H1 (cell line): ENCODE measurements around the gene GLG1. TPM values are rescaled to one million over a fixed set of nuclear protein-coding genes. Genes with fewer than 3 reads are reported as not detected.

Source experiments
- CTCF ChIA-PET: fragments of 300-600 bp; sonication (Branson Sonifier 250); formaldehyde crosslinking; loops from one replicate; lab custom pipeline; 2021; ENCODE audit not compliant: partially characterized antibody; lab: Charles Lee
- POLR2A ChIA-PET: fragments of 300-600 bp; sonication (Branson Sonifier 250); formaldehyde crosslinking; loops from one replicate; lab custom pipeline; 2021; ENCODE audit warnings: inconsistent platforms; ENCODE audit not compliant: partially characterized antibody; lab: Charles Lee
- DNase-seq, 2 experiments: peaks; one replicate each; pipeline versions ENCODE4 v3.0.0 to v3.0.0-alpha.2; 2010 to 2022; ENCODE audit warnings: low spot score in 2 of 2, low read depth in 1 of 2, mixed read lengths in 1 of 2
- FAIRE-seq: peaks from 2 replicates; lab custom pipeline; 2011; peaks lifted over from hg19 to GRCh38; lab: Jason Lieb, UNC
- H2AFZ ChIP-seq: 2 replicates; pipeline ENCODE4 v1.8.1; 2012; ENCODE audit warnings: low read length, inconsistent platforms
- H2AK5ac ChIP-seq: 2 replicates; pipeline ENCODE4 v1.6.1; 2013; ENCODE audit warnings: low read depth, low read length
- H2BK120ac ChIP-seq: replicated peaks from 2 replicates; pipeline ENCODE3; 2013; ENCODE audit warnings: low read depth, low read length, inconsistent platforms
- H2BK12ac ChIP-seq: 2 replicates; pipeline ENCODE4 v1.6.1; 2013; ENCODE audit warnings: low read depth, low read length
- H2BK15ac ChIP-seq: 2 replicates; pipeline ENCODE4 v1.6.1; 2013; ENCODE audit warnings: low read length
- H2BK20ac ChIP-seq: 2 replicates; pipeline ENCODE4 v1.6.1; 2013; ENCODE audit warnings: low read length
- H2BK5ac ChIP-seq: 2 replicates; pipeline ENCODE4 v1.6.1; 2013; ENCODE audit warnings: low read depth, low read length
- H3K14ac ChIP-seq: 2 replicates; pipeline ENCODE4 v1.6.1; 2013; ENCODE audit warnings: inconsistent platforms; ENCODE audit not compliant: insufficient read length
- H3K18ac ChIP-seq: 2 replicates; pipeline ENCODE4 v1.6.1; 2013; ENCODE audit warnings: low read length; ENCODE audit errors: extremely low read depth
- H3K23ac ChIP-seq: 2 replicates; pipeline ENCODE4 v1.6.1; 2013; ENCODE audit warnings: inconsistent platforms; ENCODE audit not compliant: insufficient read length
- H3K23me2 ChIP-seq: 2 replicates; pipeline ENCODE4 v1.6.1; 2013; ENCODE audit warnings: low read depth, low read length
- H3K27ac ChIP-seq: 2 replicates; pipeline ENCODE4 v1.6.1; 2011; ENCODE audit warnings: low read depth, low read length, inconsistent platforms
- H3K27me3 ChIP-seq, 4 experiments: replicated peaks in 1 of 4; 1 replicate in 1 of 4; 2 replicates in 3 of 4; pipeline versions ENCODE4 v1.6.1 to v1.8.1; 2011 to 2013; ENCODE audit warnings: low read length in 3 of 4, mild to moderate bottlenecking in 3 of 4, inconsistent platforms in 2 of 4, mixed read lengths in 2 of 4, moderate library complexity in 1 of 4; ENCODE audit not compliant: control insufficient read depth in 3 of 4, insufficient read depth in 3 of 4; ENCODE audit errors: extremely low read depth in 1 of 4
- H3K36me3 ChIP-seq, 4 experiments: 2 replicates each; pipeline versions ENCODE4 v1.6.1 to v1.8.1; 2011 to 2013; ENCODE audit warnings: mild to moderate bottlenecking in 4 of 4, low read length in 3 of 4, moderate library complexity in 2 of 4, control low read depth in 1 of 4, inconsistent platforms in 1 of 4; ENCODE audit not compliant: insufficient read depth in 4 of 4, control insufficient read depth in 2 of 4
- H3K4ac ChIP-seq: replicated peaks from 2 replicates; pipeline ENCODE3; 2013; ENCODE audit warnings: low read length, low read depth, mixed read lengths, inconsistent platforms; ENCODE audit not compliant: insufficient read length
- H3K4me1 ChIP-seq, 4 experiments: replicated peaks in 1 of 4; 1 replicate in 1 of 4; 2 replicates in 3 of 4; pipeline versions ENCODE4 v1.6.1 to v1.8.1; 2011 to 2013; ENCODE audit warnings: low read length in 3 of 4, inconsistent platforms in 2 of 4, mixed read lengths in 1 of 4; ENCODE audit not compliant: insufficient read depth in 4 of 4, control insufficient read depth in 3 of 4
- H3K4me2 ChIP-seq, 2 experiments: 2 replicates each; pipeline versions ENCODE4 v1.6.1 to v1.8.1; 2011 to 2013; ENCODE audit warnings: low read depth in 2 of 2, low read length in 2 of 2, control low read depth in 1 of 2, inconsistent platforms in 1 of 2, mild to moderate bottlenecking in 1 of 2; ENCODE audit not compliant: insufficient read depth in 1 of 2
- H3K4me3 ChIP-seq, 4 experiments: fragments of 200-600, 300-600 bp in 1 of 4; sonication (generic), shearing (Covaris generic), sonication (Bioruptor Twin) in 1 of 4; 2 replicates each; pipeline versions ENCODE4 v1.5.1 to v1.8.1; 2011 to 2016; ENCODE audit warnings: low read length in 4 of 4, low read depth in 3 of 4, control low read depth in 2 of 4, inconsistent platforms in 2 of 4, mild to moderate bottlenecking in 2 of 4, mixed read lengths in 1 of 4, moderate library complexity in 1 of 4; ENCODE audit not compliant: insufficient read depth in 2 of 4; ENCODE audit errors: extremely low read depth in 1 of 4
- H3K56ac ChIP-seq: replicated peaks from 2 replicates; pipeline ENCODE3; 2013; ENCODE audit warnings: low read depth, mild to moderate bottlenecking, mixed read lengths, low read length, inconsistent platforms; ENCODE audit not compliant: insufficient read length
- H3K79me1 ChIP-seq: 2 replicates; pipeline ENCODE4 v1.6.1; 2013; ENCODE audit warnings: low read depth, low read length, control low read depth
- H3K79me2 ChIP-seq, 2 experiments: 2 replicates each; pipeline versions ENCODE4 v1.6.1 to v1.8.1; 2012 to 2013; ENCODE audit warnings: low read length in 2 of 2, mild to moderate bottlenecking in 2 of 2, inconsistent platforms in 1 of 2; ENCODE audit not compliant: insufficient read depth in 2 of 2, control insufficient read depth in 1 of 2
- H3K9ac ChIP-seq, 4 experiments: replicated peaks in 1 of 4; 1 replicate in 1 of 4; 2 replicates in 3 of 4; pipeline versions ENCODE4 v1.6.1 to v1.8.1; 2011 to 2013; ENCODE audit warnings: low read depth in 3 of 4, low read length in 3 of 4, control low read depth in 2 of 4, mild to moderate bottlenecking in 2 of 4, moderate library complexity in 2 of 4, inconsistent platforms in 1 of 4; ENCODE audit errors: extremely low read depth in 1 of 4
- H3K9me3 ChIP-seq, 2 experiments: 2 replicates each; pipeline versions ENCODE4 v1.6.1 to v1.8.1; 2012 to 2013; ENCODE audit warnings: mild to moderate bottlenecking in 2 of 2, moderate library complexity in 2 of 2, control low read depth in 1 of 2, inconsistent platforms in 1 of 2, low read depth in 1 of 2, low read length in 1 of 2, mixed read lengths in 1 of 2; ENCODE audit not compliant: insufficient read depth in 2 of 2
- H4K20me1 ChIP-seq, 2 experiments: replicated peaks in 1 of 2; 2 replicates each; pipeline versions ENCODE3 to v1.8.1; 2011 to 2013; ENCODE audit warnings: inconsistent platforms in 2 of 2, low read length in 2 of 2, mild to moderate bottlenecking in 1 of 2; ENCODE audit not compliant: insufficient read depth in 2 of 2, control insufficient read depth in 1 of 2
- H4K5ac ChIP-seq: 2 replicates; pipeline ENCODE4 v1.6.1; 2013; ENCODE audit warnings: low read length, low read depth, mixed read lengths, inconsistent platforms; ENCODE audit not compliant: insufficient read length
- H4K8ac ChIP-seq: 2 replicates; pipeline ENCODE4 v1.8.0; 2013; ENCODE audit warnings: mild to moderate bottlenecking, moderate library complexity, low read length, inconsistent platforms; ENCODE audit not compliant: insufficient read depth; ENCODE audit errors: extremely low read depth
- H4K91ac ChIP-seq: replicated peaks from 2 replicates; pipeline ENCODE3; 2013; ENCODE audit warnings: low read length, mixed read lengths, inconsistent platforms; ENCODE audit not compliant: insufficient read length
- CBX5 ChIP-seq: fragments of 300-800, 300-1000 bp; sonication (generic); IDR thresholded peaks from 2 replicates; pipeline ENCODE4 v1.7.1; 2016; ENCODE audit warnings: antibody characterized with exemption, low read length, low read depth
- CEBPB ChIP-seq: IDR thresholded peaks from 2 replicates; pipeline ENCODE4 v1.6.1; 2012; ENCODE audit warnings: low read depth, low read length
- CHD2 ChIP-seq: IDR thresholded peaks from 2 replicates; pipeline ENCODE4 v1.6.1; 2012; ENCODE audit warnings: low read length, improper control_type of control experiment
- GABPA ChIP-seq: IDR thresholded peaks from 2 replicates; pipeline ENCODE4 v1.6.1; 2011; ENCODE audit warnings: mild to moderate bottlenecking, low read length, moderate library complexity, borderline replicate concordance; ENCODE audit not compliant: insufficient read depth
- HDAC6 ChIP-seq: IDR thresholded peaks from one replicate; pipeline ENCODE4 v1.7.1; 2012; ENCODE audit warnings: low read depth, mild to moderate bottlenecking, inconsistent platforms, low read length, moderate library complexity
- JUND ChIP-seq: IDR thresholded peaks from 2 replicates; pipeline ENCODE4 v1.6.1; 2011; ENCODE audit warnings: mild to moderate bottlenecking, improper control_type of control experiment, low read length
- RBBP5 ChIP-seq: IDR thresholded peaks from 2 replicates; pipeline ENCODE4 v1.7.1; 2012; ENCODE audit warnings: low read depth, mild to moderate bottlenecking, inconsistent platforms, low read length, moderate library complexity, borderline replicate concordance
- SAP30 ChIP-seq: fragments of 300-600 bp; sonication (generic); IDR thresholded peaks from 2 replicates; pipeline ENCODE4 v1.7.1; 2012; ENCODE audit warnings: low read length, moderate library complexity, mild to moderate bottlenecking, inconsistent platforms; ENCODE audit not compliant: insufficient read depth, insufficient replicate concordance
- SP2 ChIP-seq: IDR thresholded peaks from 2 replicates; pipeline ENCODE4 v1.6.1; 2012; ENCODE audit warnings: mild to moderate bottlenecking, low read length, inconsistent platforms
- SUZ12 ChIP-seq: fragments of 200-600 bp; sonication (generic); IDR thresholded peaks from 2 replicates; pipeline ENCODE4 v1.6.1; 2012; ENCODE audit warnings: mild to moderate bottlenecking, inconsistent platforms, low read length, moderate library complexity, mixed read lengths
- TAF1 ChIP-seq: IDR thresholded peaks from 2 replicates; pipeline ENCODE4 v1.6.1; 2011; ENCODE audit warnings: mild to moderate bottlenecking, low read depth, low read length
- TEAD4 ChIP-seq: IDR thresholded peaks from 2 replicates; pipeline ENCODE4 v1.6.1; 2012; ENCODE audit warnings: low read depth, low read length, inconsistent platforms, mixed read lengths
- WGBS, 2 experiments: shearing (Covaris generic) in 1 of 2; methylation state at CpG; one replicate each; pipeline versions ENCODE4 v1.1.6 to v1.1.7; 2013 to 2015; ENCODE audit warnings: low lambda C conversion rate in 2 of 2, mixed read lengths in 2 of 2, inconsistent platforms in 1 of 2, low coverage in 1 of 2, missing lambda C conversion rate in 1 of 2; ENCODE audit not compliant: insufficient replicate concordance in 2 of 2, insufficient coverage in 1 of 2, insufficient read length in 1 of 2; ENCODE audit errors: extremely low coverage in 1 of 2, missing lambda C conversion rate in 1 of 2; 5-methylcytosine and 5-hydroxymethylcytosine counted together
- polyA plus RNA-seq, 7 experiments: library from polyadenylated mRNA; depleted of rRNA in 3 of 7; stranded (reverse) in 5 of 7; unstranded in 2 of 7; fragments of >200 nt in 5 of 7; fragments of 200-250 nt in 2 of 7; gene quantifications; 1 replicate in 5 of 7; 2 replicates in 1 of 7; 4 replicates in 1 of 7; pipeline versions ENCODE4 v1.2.1 to v1.2.3, GENCODE V29; 2011 to 2013; ENCODE audit warnings: missing spikeins in 2 of 7, mixed read lengths in 2 of 7
- total RNA-seq: library from RNA; stranded (reverse); fragmentation: NEBNext Ultra II Directional; extraction: Animal tissue kit (Norgen Biotek cat#: 25700); gene quantifications from 2 replicates; pipeline ENCODE4 v1.2.1, GENCODE V29; 2021
- TF ChIP-seq, protein P1 (sequence below), 3 experiments: IDR thresholded peaks; 1 replicate in 2 of 3; 2 replicates in 1 of 3; pipeline versions ENCODE4 v1.5.1 to v1.6.1; 2011; ENCODE audit warnings: low read length in 3 of 3, mild to moderate bottlenecking in 3 of 3, inconsistent platforms in 2 of 3, low read depth in 1 of 3, moderate library complexity in 1 of 3; ENCODE audit not compliant: insufficient read depth in 1 of 3; ENCODE audit errors: control extremely low read depth in 1 of 3

GLG1 gene
- total and polyA plus RNA-seq, 2 of the 8 experiments (the other 6 are each of a cell fraction or from before 2014, with no cell fraction given) = 53.4 to 139 TPM

DNA sequence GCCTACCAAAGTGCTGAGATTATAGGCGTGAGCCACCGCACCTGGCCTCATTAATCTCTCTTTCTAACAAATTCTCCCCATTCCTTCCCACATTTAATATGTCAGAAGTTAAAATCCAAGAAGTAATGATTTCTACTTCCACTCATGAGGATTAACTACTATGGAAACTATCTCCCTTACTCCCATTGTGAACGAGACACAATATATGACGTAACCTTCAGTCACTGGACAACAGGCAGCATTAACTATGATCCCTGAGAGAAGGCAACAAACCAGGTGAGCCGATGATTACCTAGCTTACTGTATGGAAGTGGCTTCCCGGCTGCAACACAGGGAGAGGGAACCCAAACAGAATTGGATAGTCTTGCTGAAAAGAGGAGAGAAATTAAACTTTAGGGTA lies 20.0 kb downstream of the GLG1 start:
- Histone ChIP-seq H3K27me3 (no peaks in the 10 kb centered on the region), H3K4ac (no peak overlapping the region), H2AK5ac (no peak overlapping the region), H3K56ac (no peak overlapping the region), H3K36me3 (no peaks in the 10 kb centered on the region), H3K9me3 (no peaks in the 10 kb centered on the region), H2BK120ac (no peak overlapping the region), H3K18ac (no peak overlapping the region), H3K4me2 (no peak overlapping the region), H2AFZ (no peak overlapping the region), H3K9ac (no peak overlapping the region), H3K4me1 (peaks cover 0 to 2% (median 0%) of the 10 kb centered on the region in 4 experiments; a peak in 1 of 7 replicates), H3K14ac (no peak overlapping the region), H3K23ac (no peak overlapping the region), H2BK15ac (no peak overlapping the region), H3K79me1 (peaks cover 4% of the 10 kb centered on the region), H3K79me2 (peaks cover 12 to 84% of the 10 kb centered on the region in 2 experiments), H3K4me3 (no peak overlapping the region), H4K8ac (no peak overlapping the region), H2BK5ac (no peak overlapping the region), H3K27ac (no peak overlapping the region), H3K23me2 (no peaks in the 10 kb centered on the region), H4K20me1 (peaks cover 0 to 10% of the 10 kb centered on the region in 2 experiments), H2BK12ac (no peak overlapping the region), H2BK20ac (no peak overlapping the region), H4K91ac (no peak overlapping the region), H4K5ac (no peak overlapping the region)
- DNase-seq (no peak), FAIRE-seq (no peak)
- ChIA-PET POLR2A (no interaction called here), CTCF (no interaction called here)
- 88% methylated on average over 6 of the region's 6 CpGs; no CpG with 5 or more reads in 1 of the 2 experiments for WGBS, 2 experiments
- no peak for TF ChIP-seq TEAD4
- no peak for TF ChIP-seq SUZ12
- no peak for TF ChIP-seq CBX5
- TF ChIP-seq HDAC6 = no peak
- no peak for TF ChIP-seq JUND
- no peak for TF ChIP-seq SP2
- TF ChIP-seq, protein P1, sequence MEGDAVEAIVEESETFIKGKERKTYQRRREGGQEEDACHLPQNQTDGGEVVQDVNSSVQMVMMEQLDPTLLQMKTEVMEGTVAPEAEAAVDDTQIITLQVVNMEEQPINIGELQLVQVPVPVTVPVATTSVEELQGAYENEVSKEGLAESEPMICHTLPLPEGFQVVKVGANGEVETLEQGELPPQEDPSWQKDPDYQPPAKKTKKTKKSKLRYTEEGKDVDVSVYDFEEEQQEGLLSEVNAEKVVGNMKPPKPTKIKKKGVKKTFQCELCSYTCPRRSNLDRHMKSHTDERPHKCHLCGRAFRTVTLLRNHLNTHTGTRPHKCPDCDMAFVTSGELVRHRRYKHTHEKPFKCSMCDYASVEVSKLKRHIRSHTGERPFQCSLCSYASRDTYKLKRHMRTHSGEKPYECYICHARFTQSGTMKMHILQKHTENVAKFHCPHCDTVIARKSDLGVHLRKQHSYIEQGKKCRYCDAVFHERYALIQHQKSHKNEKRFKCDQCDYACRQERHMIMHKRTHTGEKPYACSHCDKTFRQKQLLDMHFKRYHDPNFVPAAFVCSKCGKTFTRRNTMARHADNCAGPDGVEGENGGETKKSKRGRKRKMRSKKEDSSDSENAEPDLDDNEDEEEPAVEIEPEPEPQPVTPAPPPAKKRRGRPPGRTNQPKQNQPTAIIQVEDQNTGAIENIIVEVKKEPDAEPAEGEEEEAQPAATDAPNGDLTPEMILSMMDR (IDR thresholded peaks at IDR 0.05; ENCODE audit: control extremely low read depth in 1 of 3, insufficient read depth in 1 of 3, low read depth in 1 of 3, low read length in 3 of 3) = no peak
- TF ChIP-seq GABPA = no peak
- TF ChIP-seq CEBPB = no peak
- no peak for TF ChIP-seq RBBP5
- TF ChIP-seq TAF1 = no peak
- no peak for TF ChIP-seq SAP30
- TF ChIP-seq CHD2 = no peak
